H1 (cell line): ENCODE measurements around the gene CAP1. TPM values are rescaled to one million over a fixed set of nuclear protein-coding genes. Genes with fewer than 3 reads are reported as not detected.

Experiments used
- CTCF ChIA-PET: fragments of 300-600 bp; sonication (Branson Sonifier 250); formaldehyde crosslinking; loops from one replicate; lab custom pipeline; 2021; ENCODE audit not compliant: partially characterized antibody; lab: Charles Lee
- POLR2A ChIA-PET: fragments of 300-600 bp; sonication (Branson Sonifier 250); formaldehyde crosslinking; loops from one replicate; lab custom pipeline; 2021; ENCODE audit warnings: inconsistent platforms; ENCODE audit not compliant: partially characterized antibody; lab: Charles Lee
- DNase-seq, 2 experiments: peaks; one replicate each; pipeline versions ENCODE4 v3.0.0 to v3.0.0-alpha.2; 2010 to 2022; ENCODE audit warnings: low spot score in 2 of 2, low read depth in 1 of 2, mixed read lengths in 1 of 2
- FAIRE-seq: peaks from 2 replicates; lab custom pipeline; 2011; peaks lifted over from hg19 to GRCh38; lab: Jason Lieb, UNC
- H2AFZ ChIP-seq: 2 replicates; pipeline ENCODE4 v1.8.1; 2012; ENCODE audit warnings: low read length, inconsistent platforms
- H2AK5ac ChIP-seq: 2 replicates; pipeline ENCODE4 v1.6.1; 2013; ENCODE audit warnings: low read depth, low read length
- H2BK120ac ChIP-seq: replicated peaks from 2 replicates; pipeline ENCODE3; 2013; ENCODE audit warnings: low read depth, low read length, inconsistent platforms
- H2BK12ac ChIP-seq: 2 replicates; pipeline ENCODE4 v1.6.1; 2013; ENCODE audit warnings: low read depth, low read length
- H2BK15ac ChIP-seq: 2 replicates; pipeline ENCODE4 v1.6.1; 2013; ENCODE audit warnings: low read length
- H2BK20ac ChIP-seq: 2 replicates; pipeline ENCODE4 v1.6.1; 2013; ENCODE audit warnings: low read length
- H2BK5ac ChIP-seq: 2 replicates; pipeline ENCODE4 v1.6.1; 2013; ENCODE audit warnings: low read depth, low read length
- H3K14ac ChIP-seq: 2 replicates; pipeline ENCODE4 v1.6.1; 2013; ENCODE audit warnings: inconsistent platforms; ENCODE audit not compliant: insufficient read length
- H3K18ac ChIP-seq: 2 replicates; pipeline ENCODE4 v1.6.1; 2013; ENCODE audit warnings: low read length; ENCODE audit errors: extremely low read depth
- H3K23ac ChIP-seq: 2 replicates; pipeline ENCODE4 v1.6.1; 2013; ENCODE audit warnings: inconsistent platforms; ENCODE audit not compliant: insufficient read length
- H3K23me2 ChIP-seq: 2 replicates; pipeline ENCODE4 v1.6.1; 2013; ENCODE audit warnings: low read depth, low read length
- H3K27ac ChIP-seq: 2 replicates; pipeline ENCODE4 v1.6.1; 2011; ENCODE audit warnings: low read depth, low read length, inconsistent platforms
- H3K27me3 ChIP-seq, 4 experiments: replicated peaks in 1 of 4; 1 replicate in 1 of 4; 2 replicates in 3 of 4; pipeline versions ENCODE4 v1.6.1 to v1.8.1; 2011 to 2013; ENCODE audit warnings: low read length in 3 of 4, mild to moderate bottlenecking in 3 of 4, inconsistent platforms in 2 of 4, mixed read lengths in 2 of 4, moderate library complexity in 1 of 4; ENCODE audit not compliant: control insufficient read depth in 3 of 4, insufficient read depth in 3 of 4; ENCODE audit errors: extremely low read depth in 1 of 4
- H3K36me3 ChIP-seq, 4 experiments: 2 replicates each; pipeline versions ENCODE4 v1.6.1 to v1.8.1; 2011 to 2013; ENCODE audit warnings: mild to moderate bottlenecking in 4 of 4, low read length in 3 of 4, moderate library complexity in 2 of 4, control low read depth in 1 of 4, inconsistent platforms in 1 of 4; ENCODE audit not compliant: insufficient read depth in 4 of 4, control insufficient read depth in 2 of 4
- H3K4ac ChIP-seq: replicated peaks from 2 replicates; pipeline ENCODE3; 2013; ENCODE audit warnings: low read length, low read depth, mixed read lengths, inconsistent platforms; ENCODE audit not compliant: insufficient read length
- H3K4me1 ChIP-seq, 4 experiments: replicated peaks in 1 of 4; 1 replicate in 1 of 4; 2 replicates in 3 of 4; pipeline versions ENCODE4 v1.6.1 to v1.8.1; 2011 to 2013; ENCODE audit warnings: low read length in 3 of 4, inconsistent platforms in 2 of 4, mixed read lengths in 1 of 4; ENCODE audit not compliant: insufficient read depth in 4 of 4, control insufficient read depth in 3 of 4
- H3K4me2 ChIP-seq, 2 experiments: 2 replicates each; pipeline versions ENCODE4 v1.6.1 to v1.8.1; 2011 to 2013; ENCODE audit warnings: low read depth in 2 of 2, low read length in 2 of 2, control low read depth in 1 of 2, inconsistent platforms in 1 of 2, mild to moderate bottlenecking in 1 of 2; ENCODE audit not compliant: insufficient read depth in 1 of 2
- H3K4me3 ChIP-seq, 4 experiments: fragments of 200-600, 300-600 bp in 1 of 4; sonication (generic), shearing (Covaris generic), sonication (Bioruptor Twin) in 1 of 4; 2 replicates each; pipeline versions ENCODE4 v1.5.1 to v1.8.1; 2011 to 2016; ENCODE audit warnings: low read length in 4 of 4, low read depth in 3 of 4, control low read depth in 2 of 4, inconsistent platforms in 2 of 4, mild to moderate bottlenecking in 2 of 4, mixed read lengths in 1 of 4, moderate library complexity in 1 of 4; ENCODE audit not compliant: insufficient read depth in 2 of 4; ENCODE audit errors: extremely low read depth in 1 of 4
- H3K56ac ChIP-seq: replicated peaks from 2 replicates; pipeline ENCODE3; 2013; ENCODE audit warnings: low read depth, mild to moderate bottlenecking, mixed read lengths, low read length, inconsistent platforms; ENCODE audit not compliant: insufficient read length
- H3K79me1 ChIP-seq: 2 replicates; pipeline ENCODE4 v1.6.1; 2013; ENCODE audit warnings: low read depth, low read length, control low read depth
- H3K79me2 ChIP-seq, 2 experiments: 2 replicates each; pipeline versions ENCODE4 v1.6.1 to v1.8.1; 2012 to 2013; ENCODE audit warnings: low read length in 2 of 2, mild to moderate bottlenecking in 2 of 2, inconsistent platforms in 1 of 2; ENCODE audit not compliant: insufficient read depth in 2 of 2, control insufficient read depth in 1 of 2
- H3K9ac ChIP-seq, 4 experiments: replicated peaks in 1 of 4; 1 replicate in 1 of 4; 2 replicates in 3 of 4; pipeline versions ENCODE4 v1.6.1 to v1.8.1; 2011 to 2013; ENCODE audit warnings: low read depth in 3 of 4, low read length in 3 of 4, control low read depth in 2 of 4, mild to moderate bottlenecking in 2 of 4, moderate library complexity in 2 of 4, inconsistent platforms in 1 of 4; ENCODE audit errors: extremely low read depth in 1 of 4
- H3K9me3 ChIP-seq, 2 experiments: 2 replicates each; pipeline versions ENCODE4 v1.6.1 to v1.8.1; 2012 to 2013; ENCODE audit warnings: mild to moderate bottlenecking in 2 of 2, moderate library complexity in 2 of 2, control low read depth in 1 of 2, inconsistent platforms in 1 of 2, low read depth in 1 of 2, low read length in 1 of 2, mixed read lengths in 1 of 2; ENCODE audit not compliant: insufficient read depth in 2 of 2
- H4K20me1 ChIP-seq, 2 experiments: replicated peaks in 1 of 2; 2 replicates each; pipeline versions ENCODE3 to v1.8.1; 2011 to 2013; ENCODE audit warnings: inconsistent platforms in 2 of 2, low read length in 2 of 2, mild to moderate bottlenecking in 1 of 2; ENCODE audit not compliant: insufficient read depth in 2 of 2, control insufficient read depth in 1 of 2
- H4K5ac ChIP-seq: 2 replicates; pipeline ENCODE4 v1.6.1; 2013; ENCODE audit warnings: low read length, low read depth, mixed read lengths, inconsistent platforms; ENCODE audit not compliant: insufficient read length
- H4K8ac ChIP-seq: 2 replicates; pipeline ENCODE4 v1.8.0; 2013; ENCODE audit warnings: mild to moderate bottlenecking, moderate library complexity, low read length, inconsistent platforms; ENCODE audit not compliant: insufficient read depth; ENCODE audit errors: extremely low read depth
- H4K91ac ChIP-seq: replicated peaks from 2 replicates; pipeline ENCODE3; 2013; ENCODE audit warnings: low read length, mixed read lengths, inconsistent platforms; ENCODE audit not compliant: insufficient read length
- CBX8 ChIP-seq: fragments of 300-800, 300-1000 bp; sonication (generic); IDR thresholded peaks from 2 replicates; pipeline ENCODE4 v1.7.1; 2016; ENCODE audit warnings: low read depth, low read length, borderline replicate concordance
- CTCF ChIP-seq, 3 experiments: IDR thresholded peaks; 1 replicate in 2 of 3; 2 replicates in 1 of 3; pipeline versions ENCODE4 v1.5.1 to v1.6.1; 2011; ENCODE audit warnings: low read length in 3 of 3, mild to moderate bottlenecking in 3 of 3, inconsistent platforms in 2 of 3, low read depth in 1 of 3, moderate library complexity in 1 of 3; ENCODE audit not compliant: insufficient read depth in 1 of 3; ENCODE audit errors: control extremely low read depth in 1 of 3
- EP300 ChIP-seq, 2 experiments: IDR thresholded peaks; 1 replicate in 1 of 2; 2 replicates in 1 of 2; pipeline ENCODE4 v1.6.1; 2011 to 2012; ENCODE audit warnings: low read depth in 2 of 2, low read length in 2 of 2, mild to moderate bottlenecking in 2 of 2, borderline replicate concordance in 1 of 2, inconsistent platforms in 1 of 2, moderate library complexity in 1 of 2
- GTF2F1 ChIP-seq: IDR thresholded peaks from 2 replicates; pipeline ENCODE4 v1.6.1; 2012; ENCODE audit warnings: low read depth, low read length, improper control_type of control experiment, borderline replicate concordance
- HDAC2 ChIP-seq, 2 experiments: fragments of 300-600 bp in 1 of 2; sonication (generic) in 1 of 2; IDR thresholded peaks; 2 replicates each; pipeline ENCODE4 v1.6.1; 2011 to 2012; ENCODE audit warnings: low read depth in 2 of 2, low read length in 2 of 2, mild to moderate bottlenecking in 2 of 2, moderate library complexity in 2 of 2, borderline replicate concordance in 1 of 2, inconsistent platforms in 1 of 2
- POLR2AphosphoS5 ChIP-seq: IDR thresholded peaks from 2 replicates; pipeline ENCODE4 v1.6.1; 2011; ENCODE audit warnings: low read depth, low read length
- RNF2 ChIP-seq: fragments of 200-900, 300-1000 bp; sonication (generic); IDR thresholded peaks from 2 replicates; pipeline ENCODE4 v1.7.1; 2016; ENCODE audit warnings: borderline replicate concordance, low read depth, mild to moderate bottlenecking, antibody characterized with exemption, low read length; ENCODE audit not compliant: poor library complexity, severe bottlenecking; ENCODE audit errors: missing control alignments
- RXRA ChIP-seq: IDR thresholded peaks from 2 replicates; pipeline ENCODE4 v1.6.1; 2011; ENCODE audit warnings: low read depth, mild to moderate bottlenecking, low read length, moderate library complexity; ENCODE audit not compliant: insufficient read depth
- SIN3A ChIP-seq, 2 experiments: IDR thresholded peaks in 1 of 2; conservative IDR thresholded peaks in 1 of 2; 2 replicates each; pipeline ENCODE4 v1.6.1; 2011 to 2012; ENCODE audit warnings: low read length in 2 of 2, improper control_type of control experiment in 1 of 2, low read depth in 1 of 2, mild to moderate bottlenecking in 1 of 2
- WGBS, 2 experiments: shearing (Covaris generic) in 1 of 2; methylation state at CpG; one replicate each; pipeline versions ENCODE4 v1.1.6 to v1.1.7; 2013 to 2015; ENCODE audit warnings: low lambda C conversion rate in 2 of 2, mixed read lengths in 2 of 2, inconsistent platforms in 1 of 2, low coverage in 1 of 2, missing lambda C conversion rate in 1 of 2; ENCODE audit not compliant: insufficient replicate concordance in 2 of 2, insufficient coverage in 1 of 2, insufficient read length in 1 of 2; ENCODE audit errors: extremely low coverage in 1 of 2, missing lambda C conversion rate in 1 of 2; 5-methylcytosine and 5-hydroxymethylcytosine counted together
- polyA plus RNA-seq, 7 experiments: library from polyadenylated mRNA; depleted of rRNA in 3 of 7; stranded (reverse) in 5 of 7; unstranded in 2 of 7; fragments of >200 nt in 5 of 7; fragments of 200-250 nt in 2 of 7; gene quantifications; 1 replicate in 5 of 7; 2 replicates in 1 of 7; 4 replicates in 1 of 7; pipeline versions ENCODE4 v1.2.1 to v1.2.3, GENCODE V29; 2011 to 2013; ENCODE audit warnings: missing spikeins in 2 of 7, mixed read lengths in 2 of 7
- total RNA-seq: library from RNA; stranded (reverse); fragmentation: NEBNext Ultra II Directional; extraction: Animal tissue kit (Norgen Biotek cat#: 25700); gene quantifications from 2 replicates; pipeline ENCODE4 v1.2.1, GENCODE V29; 2021

CAP1 gene
- total and polyA plus RNA-seq, 2 of the 8 experiments (the other 6 are each of a cell fraction or from before 2014, with no cell fraction given), result 140 to 295 TPM

- Histone ChIP-seq H4K20me1 (peaks cover 3 to 5% of the 10 kb centered on the region in 2 experiments), H4K91ac (no peak overlapping the region), H2AK5ac (no peak overlapping the region), H3K56ac (no peak overlapping the region), H2BK20ac (no peak overlapping the region), H3K9ac (no peak overlapping the region), H2AFZ (no peak overlapping the region), H2BK12ac (no peak overlapping the region), H3K4me1 (no peaks in the 10 kb centered on the region), H2BK15ac (no peak overlapping the region), H2BK5ac (no peak overlapping the region), H3K79me2 (no peaks in the 10 kb centered on the region), H3K4me3 (no peak overlapping the region), H3K27ac (no peak overlapping the region), H3K18ac (no peak overlapping the region), H3K36me3 (peaks cover 26 to 91% (median 76%) of the 10 kb centered on the region in 4 experiments), H3K23ac (no peak overlapping the region), H3K4me2 (no peak overlapping the region), H2BK120ac (no peak overlapping the region), H3K4ac (no peak overlapping the region), H3K27me3 (no peaks in the 10 kb centered on the region), H3K79me1 (no peaks in the 10 kb centered on the region; the same call in 1 of the 2 replicates), H3K9me3 (no peaks in the 10 kb centered on the region), H4K5ac (no peak overlapping the region), H4K8ac (no peak overlapping the region), H3K14ac (no peak overlapping the region), H3K23me2 (no peaks in the 10 kb centered on the region)
- DNase-seq (no peak), FAIRE-seq (no peak)
- WGBS, 2 experiments, result 94% methylated on average over 3 of the region's 3 CpGs; no CpG with 5 or more reads in 1 of the 2 experiments
- POLR2A ChIA-PET, result interaction anchor here (0.8 to 1.3 kb wide), 2 partner anchors 27 to 206 kb away, joined by 3 read pairs; partner anchors contain the start of gene CAP1
- CTCF ChIA-PET, result interaction anchor here (0.6 to 4.7 kb wide), 2 partner anchors 9 to 16 kb away, joined by 3 to 20 read pairs; no protein-coding TSS in a partner anchor
- TF ChIP-seq HDAC2 (IDR thresholded peaks at IDR 0.05; ENCODE audit: borderline replicate concordance in 1 of 2, low read depth in 2 of 2, low read length in 2 of 2) (no peak), POLR2AphosphoS5 (no peak), GTF2F1 (no peak), SIN3A (conservative IDR thresholded peaks at IDR 0.05 in 1 of 2, IDR thresholded peaks at IDR 0.05 in 1 of 2; ENCODE audit: low read depth in 1 of 2, low read length in 2 of 2) (no peak), RNF2 (no peak), CTCF (IDR thresholded peaks at IDR 0.05; ENCODE audit: control extremely low read depth in 1 of 3, insufficient read depth in 1 of 3, low read depth in 1 of 3, low read length in 3 of 3) (no peak), RXRA (no peak), CBX8 (no peak), EP300 (IDR thresholded peaks at IDR 0.05; ENCODE audit: borderline replicate concordance in 1 of 2, low read depth in 2 of 2, low read length in 2 of 2) (no peak)
Measured at GRCh38 chr1:40067851-40068250, 27.3 kb downstream of the CAP1 start.
